PC-3 (cell line): ENCODE data around the gene TUBGCP2. TPM values are rescaled to one million over a fixed set of nuclear protein-coding genes. Genes with fewer than 3 reads are reported as not detected.

ENCODE experiments used
- ATAC-seq: fragments of 200-7000 bp; cut with Tn5 transposase; 2 replicates; pipeline ENCODE4 v1.9.1; 2020; ENCODE audit warnings: mild to moderate bottlenecking, moderate library complexity
- BruUV-seq: library from RNA; stranded (reverse); fragments of 400-500 nt; replicated peaks from 2 replicates; lab custom pipeline; 2021; lab: Mats Ljungman, UMichigan
- CTCF ChIA-PET: fragments of 300-600 bp; sonication (Branson Sonifier 250); formaldehyde crosslinking; loops from one replicate; lab custom pipeline; 2022; ENCODE audit warnings: antibody characterized with exemption; lab: Charles Lee
- POLR2A ChIA-PET: fragments of 300-600 bp; sonication (Branson Sonifier 250); formaldehyde crosslinking; loops from one replicate; lab custom pipeline; 2022; ENCODE audit warnings: antibody characterized with exemption; ENCODE audit not compliant: unreplicated experiment; lab: Charles Lee
- DNase-seq: peaks from one replicate; pipeline ENCODE4 v3.0.0-alpha.2; 2015
- H2AFZ ChIP-seq: fragments of 300-600 bp; sonication (generic); 2 replicates; pipeline ENCODE4 v1.6.0; 2016; ENCODE audit warnings: antibody characterized with exemption, low read length
- H3F3A ChIP-seq: fragments of 300-600 bp; sonication (generic); one replicate; pipeline ENCODE4 v1.6.0; 2017; ENCODE audit warnings: antibody characterized with exemption, low read length, control low read depth, mild to moderate bottlenecking; ENCODE audit not compliant: unreplicated experiment
- H3K27ac ChIP-seq: fragments of 300-600 bp; sonication (generic); 2 replicates; pipeline ENCODE4 v1.5.1; 2016; ENCODE audit warnings: mild to moderate bottlenecking, low read length
- H3K27me3 ChIP-seq: fragments of 300-600 bp; sonication (generic); 2 replicates; pipeline ENCODE4 v1.6.1; 2016; ENCODE audit warnings: low read length, mixed read lengths
- H3K36me3 ChIP-seq: fragments of 300-600 bp; sonication (generic); 2 replicates; pipeline ENCODE4 v1.6.1; 2016; ENCODE audit warnings: low read depth, mixed run types, low read length, mixed read lengths
- H3K4me1 ChIP-seq: fragments of 300-600 bp; sonication (generic); 2 replicates; pipeline ENCODE4 v1.5.1; 2016; ENCODE audit warnings: low read length; ENCODE audit not compliant: insufficient read depth
- H3K4me2 ChIP-seq: fragments of 300-600 bp; sonication (generic); 2 replicates; pipeline ENCODE4 v1.6.0; 2016; ENCODE audit warnings: low read length
- H3K4me3 ChIP-seq: fragments of 300-600 bp; sonication (generic); 2 replicates; pipeline ENCODE4 v1.5.1; 2016; ENCODE audit warnings: mild to moderate bottlenecking, low read length, mixed read lengths
- H3K79me2 ChIP-seq: fragments of 300-600 bp; sonication (generic); 2 replicates; pipeline ENCODE4 v1.6.1; 2017; ENCODE audit warnings: low read length, mixed read lengths
- H3K9ac ChIP-seq: fragments of 300-600 bp; sonication (generic); 2 replicates; pipeline ENCODE4 v1.6.0; 2016; ENCODE audit warnings: mild to moderate bottlenecking, low read length
- H3K9me2 ChIP-seq: fragments of 300-600 bp; sonication (generic); replicated peaks from 2 replicates; pipeline ENCODE4 v1.6.1; 2016; ENCODE audit warnings: mixed run types, low read length, mixed read lengths
- H3K9me3 ChIP-seq: fragments of 300-600 bp; sonication (generic); 2 replicates; pipeline ENCODE4 v1.6.1; 2016; ENCODE audit warnings: low read length, mixed read lengths
- H4K20me1 ChIP-seq: fragments of 300-600 bp; sonication (generic); 2 replicates; pipeline ENCODE4 v1.6.1; 2016; ENCODE audit warnings: low read length, mixed read lengths
- CTCF ChIP-seq: fragments of 300-600 bp; sonication (generic); conservative IDR thresholded peaks from 2 replicates; pipeline ENCODE4 v1.5.1; 2017; ENCODE audit warnings: antibody characterized with exemption, low read depth, mild to moderate bottlenecking, low read length
- EZH2 ChIP-seq: fragments of 300-600 bp; sonication (generic); IDR thresholded peaks from one replicate; pipeline ENCODE4 v1.6.1; 2017; ENCODE audit warnings: antibody characterized with exemption, mild to moderate bottlenecking, low read length; ENCODE audit not compliant: unreplicated experiment
- EZH2phosphoT487 ChIP-seq: fragments of 300-600 bp; sonication (generic); IDR thresholded peaks from 2 replicates; pipeline ENCODE4 v1.6.1; 2018; ENCODE audit warnings: mild to moderate bottlenecking, antibody characterized with exemption, low read length, borderline replicate concordance
- intact Hi-C: fragments of 100-400 bp; cut with micrococcal nuclease; formaldehyde crosslinking; loops from 2 replicates; pipeline ENCODE4 v1.9.0; 2023
- total RNA-seq: library from RNA; depleted of rRNA; stranded (reverse); fragments of >200 nt; gene quantifications from 2 replicates; pipeline ENCODE4 v1.2.3, GENCODE V29; 2014

The TUBGCP2 gene
- total RNA-seq, 1 experiment from 2014 or later, result 72.9 TPM

- DNase-seq, result no peak
- Histone ChIP-seq H3K9ac (no peak overlapping the region), H3F3A (no peaks in the 10 kb centered on the region), H3K27ac (no peak overlapping the region), H3K4me3 (no peak overlapping the region), H3K9me2 (no peaks in the 10 kb centered on the region), H4K20me1 (no peaks in the 10 kb centered on the region), H3K4me1 (peaks cover 3% of the 10 kb centered on the region), H3K4me2 (no peak overlapping the region), H3K9me3 (no peaks in the 10 kb centered on the region), H3K36me3 (peaks cover 15% of the 10 kb centered on the region; the same call in 1 of the 2 replicates), H2AFZ (no peak overlapping the region), H3K27me3 (no peaks in the 10 kb centered on the region), H3K79me2 (no peaks in the 10 kb centered on the region; the same call in 1 of the 2 replicates)
- no peak for ATAC-seq
- TF ChIP-seq EZH2, result no peak
- TF ChIP-seq CTCF, result no peak
- CTCF ChIA-PET, result no interaction called here
- POLR2A ChIA-PET, result no interaction called here
- BruUV-seq, result no TSS peak
- intact Hi-C loops, result no loop called here
Measured at GRCh38 chr10:133285217-133285616, 23.5 kb downstream of the TUBGCP2 start.

- Histone ChIP-seq H3K9me2 (no peaks in the 10 kb centered on the region), H3K4me2 (no peak overlapping the region), H3K36me3 (peaks cover 15% of the 10 kb centered on the region; the same call in 1 of the 2 replicates), H3K4me3 (no peak overlapping the region), H3K79me2 (no peaks in the 10 kb centered on the region; the same call in 1 of the 2 replicates), H2AFZ (no peak overlapping the region), H3K9ac (no peak overlapping the region), H4K20me1 (no peaks in the 10 kb centered on the region), H3F3A (no peaks in the 10 kb centered on the region), H3K27ac (no peak overlapping the region), H3K4me1 (peaks cover 15% of the 10 kb centered on the region), H3K27me3 (no peaks in the 10 kb centered on the region), H3K9me3 (no peaks in the 10 kb centered on the region)
- DNase-seq (no peak), ATAC-seq (no peak)
- TF ChIP-seq EZH2phosphoT487, result no peak
- no peak for TF ChIP-seq EZH2
- TF ChIP-seq CTCF, result no peak
- intact Hi-C loops, result no loop called here
- ChIA-PET CTCF (no interaction called here), POLR2A (no interaction called here)
- BruUV-seq, result no TSS peak
Measured at GRCh38 chr10:133283931-133284330, 24.7 kb downstream of the TUBGCP2 start.

- no TSS peak for BruUV-seq
- H3F3A ChIP-seq, result peaks cover 4% of the 10 kb centered on the region
- CTCF ChIA-PET, result no interaction called here
- H3K9me2 ChIP-seq, result no peaks in the 10 kb centered on the region
- H3K4me1 ChIP-seq, result peaks cover 25% of the 10 kb centered on the region
- no peaks in the 10 kb centered on the region for H3K9me3 ChIP-seq
- H3K36me3 ChIP-seq, result peaks cover 15% of the 10 kb centered on the region; the same call in 1 of the 2 replicates
- intact Hi-C loops, result no loop called here
- no peaks in the 10 kb centered on the region for H4K20me1 ChIP-seq
- no peak for DNase-seq
- no peak for ATAC-seq
- no peak overlapping the region for H2AFZ ChIP-seq
- no peak overlapping the region for H3K9ac ChIP-seq
- H3K27ac ChIP-seq, result no peak overlapping the region
- no peak overlapping the region for H3K4me2 ChIP-seq
- no peaks in the 10 kb centered on the region; the same call in 1 of the 2 replicates for H3K79me2 ChIP-seq
- TF ChIP-seq CTCF, result no peak
- no peak for TF ChIP-seq EZH2
- no peak for TF ChIP-seq EZH2phosphoT487
- POLR2A ChIA-PET, result no interaction called here
- H3K27me3 ChIP-seq, result no peaks in the 10 kb centered on the region
- H3K4me3 ChIP-seq, result no peak overlapping the region
Measured at GRCh38 chr10:133282846-133283390, 25.8 kb downstream of the TUBGCP2 start.
